CD14-positive monocyte (primary cell): ENCODE data around the gene TNFRSF8. TPM values are rescaled to one million over a fixed set of nuclear protein-coding genes. Genes with fewer than 3 reads are reported as not detected.
"Not testable (repeated sequence)": the region's sequence is repeated elsewhere in the genome, so short reads cannot be mapped to it uniquely, and the experiment has no call there.

Experiments
- DNase-seq, 3 donors: peaks; one replicate each; pipeline ENCODE4 v3.0.0-alpha.2; 2011 to 2022
- H2AFZ ChIP-seq: 2 replicates; pipeline ENCODE4 v1.6.0; 2012; ENCODE audit warnings: mild to moderate bottlenecking, low read depth, low read length, inconsistent platforms; ENCODE audit not compliant: insufficient read depth, poor library complexity, severe bottlenecking
- H3K27ac ChIP-seq, 2 donors: 1 replicate in 1 of 2; 2 replicates in 1 of 2; pipeline ENCODE4 v1.5.1; 2012 to 2013; ENCODE audit warnings: low read length in 2 of 2, control low read depth in 1 of 2, inconsistent platforms in 1 of 2, low read depth in 1 of 2, mild to moderate bottlenecking in 1 of 2
- H3K27me3 ChIP-seq, 2 donors: one replicate each; pipeline versions ENCODE4 v1.6.0 to v1.6.1; 2011 to 2013; ENCODE audit warnings: low read length in 2 of 2; ENCODE audit not compliant: control insufficient read depth in 2 of 2, insufficient read depth in 2 of 2
- H3K36me3 ChIP-seq, 2 donors: replicated peaks in 1 of 2; 1 replicate in 1 of 2; 2 replicates in 1 of 2; pipeline versions ENCODE4 v1.5.1 to v1.6.1; 2012 to 2013; ENCODE audit warnings: low read length in 2 of 2, control low read depth in 1 of 2, inconsistent platforms in 1 of 2, mild to moderate bottlenecking in 1 of 2; ENCODE audit not compliant: insufficient read depth in 2 of 2, control insufficient read depth in 1 of 2
- H3K4me1 ChIP-seq, 2 donors: 1 replicate in 1 of 2; 2 replicates in 1 of 2; pipeline versions ENCODE4 v1.5.1 to v1.6.1; 2012 to 2013; ENCODE audit warnings: low read length in 2 of 2, control low read depth in 1 of 2, inconsistent platforms in 1 of 2, mild to moderate bottlenecking in 1 of 2, moderate library complexity in 1 of 2; ENCODE audit not compliant: insufficient read depth in 2 of 2, control insufficient read depth in 1 of 2
- H3K4me2 ChIP-seq: replicated peaks from 2 replicates; pipeline ENCODE3; 2012; ENCODE audit warnings: low read length, moderate library complexity, mild to moderate bottlenecking; ENCODE audit not compliant: poor library complexity, severe bottlenecking; ENCODE audit errors: extremely low read depth
- H3K4me3 ChIP-seq, 3 experiments: fragments of 200-600 bp in 1 of 3; sonication (generic) in 1 of 3; replicated peaks in 1 of 3; 1 replicate in 2 of 3; 2 replicates in 1 of 3; pipeline ENCODE4 v1.5.1; 2011 to 2013; ENCODE audit warnings: low read length in 3 of 3, mild to moderate bottlenecking in 3 of 3, control low read depth in 2 of 3, low read depth in 2 of 3, inconsistent platforms in 1 of 3, moderate library complexity in 1 of 3
- H3K79me2 ChIP-seq: 2 replicates; pipeline ENCODE4 v1.6.0; 2012; ENCODE audit warnings: mild to moderate bottlenecking, control low read depth, inconsistent platforms, low read length, moderate library complexity; ENCODE audit not compliant: insufficient read depth
- H3K9ac ChIP-seq: 2 replicates; pipeline ENCODE4 v1.6.0; 2017; ENCODE audit warnings: low read length, mild to moderate bottlenecking; ENCODE audit not compliant: insufficient read depth, poor library complexity, severe bottlenecking
- H3K9me3 ChIP-seq, 2 donors: replicated peaks in 1 of 2; 1 replicate in 1 of 2; 2 replicates in 1 of 2; pipeline versions ENCODE4 v1.5.1 to v1.6.1; 2012 to 2013; ENCODE audit warnings: low read length in 2 of 2, control low read depth in 1 of 2; ENCODE audit not compliant: control insufficient read depth in 1 of 2, insufficient read depth in 1 of 2
- H4K20me1 ChIP-seq: 2 replicates; pipeline ENCODE4 v1.6.0; 2012; ENCODE audit warnings: mild to moderate bottlenecking, low read length, control low read depth, moderate library complexity; ENCODE audit not compliant: insufficient read depth
- H3K27ac Mint-ChIP-seq, 7 donors: one replicate each; pipeline ENCODE4 v1.8.0; 2020; ENCODE audit warnings: mild to moderate bottlenecking in 7 of 7, mixed read lengths in 7 of 7, moderate library complexity in 6 of 7, inconsistent platforms in 2 of 7
- H3K27me3 Mint-ChIP-seq, 3 donors: one replicate each; pipeline ENCODE4 v1.8.0; 2021 to 2022; ENCODE audit warnings: low read depth in 3 of 3, mild to moderate bottlenecking in 3 of 3, mixed read lengths in 3 of 3, moderate library complexity in 3 of 3, inconsistent platforms in 1 of 3
- H3K36me3 Mint-ChIP-seq, 2 donors: one replicate each; pipeline ENCODE4 v1.8.0; 2020; ENCODE audit warnings: mixed read lengths in 2 of 2, inconsistent platforms in 1 of 2, mild to moderate bottlenecking in 1 of 2
- H3K4me1 Mint-ChIP-seq: one replicate; pipeline ENCODE4 v1.8.0; 2020; ENCODE audit warnings: mild to moderate bottlenecking, mixed read lengths
- H3K4me3 Mint-ChIP-seq, 2 donors: one replicate each; pipeline ENCODE4 v1.8.0; 2020; ENCODE audit warnings: mild to moderate bottlenecking in 2 of 2, mixed read lengths in 2 of 2, moderate library complexity in 1 of 2
- H3K9me3 Mint-ChIP-seq, 7 donors: one replicate each; pipeline ENCODE4 v1.8.0; 2020 to 2022; ENCODE audit warnings: mixed read lengths in 7 of 7, mild to moderate bottlenecking in 6 of 7, moderate library complexity in 6 of 7, inconsistent platforms in 2 of 7
- WGBS: methylation state at CpG from one replicate; pipeline ENCODE4 v1.1.5; 2013; ENCODE audit warnings: missing lambda C conversion rate; ENCODE audit not compliant: insufficient coverage; 5-methylcytosine and 5-hydroxymethylcytosine counted together
- intact Hi-C, 2 donors: fragments of 100-400 bp; cut with micrococcal nuclease; formaldehyde crosslinking; loops; one replicate each; pipeline versions ENCODE4 v1.15.0 to v1.15.1; 2023
- polyA plus RNA-seq, 3 donors: library from polyadenylated mRNA; depleted of rRNA in 1 of 3; unstranded in 2 of 3; stranded (reverse) in 1 of 3; fragments of 300-500 nt in 2 of 3; fragments of >200 nt in 1 of 3; fragmentation: Illumina TruSeq in 2 of 3; gene quantifications; 1 replicate in 2 of 3; 2 replicates in 1 of 3; pipeline ENCODE4 v1.2.3, GENCODE V29; 2012 to 2021
- TF ChIP-seq, protein P1 (sequence below): fragments of 200-600 bp; IDR thresholded peaks from one replicate; pipeline ENCODE4 v1.8.0; 2022; ENCODE audit warnings: antibody characterized with exemption, mild to moderate bottlenecking

TNFRSF8 gene
- polyA plus RNA-seq, 3 donors = 10.9 to 11.9 (median 11.8) TPM

GRCh38 chr1:12100071-12100470, 37.0 kb downstream of the TNFRSF8 start:
- Histone ChIP-seq H3K4me1 (no peaks in the 10 kb centered on the region), H3K79me2 (no peaks in the 10 kb centered on the region), H3K27me3 (no peaks in the 10 kb centered on the region), H3K36me3 (no peaks in the 10 kb centered on the region), H4K20me1 (no peaks in the 10 kb centered on the region), H3K27ac (no peak overlapping the region), H2AFZ (no peak overlapping the region), H3K4me2 (no peak overlapping the region), H3K4me3 (no peak overlapping the region), H3K9ac (no peak overlapping the region), H3K9me3 (no peaks in the 10 kb centered on the region)
- TF ChIP-seq, protein P1, sequence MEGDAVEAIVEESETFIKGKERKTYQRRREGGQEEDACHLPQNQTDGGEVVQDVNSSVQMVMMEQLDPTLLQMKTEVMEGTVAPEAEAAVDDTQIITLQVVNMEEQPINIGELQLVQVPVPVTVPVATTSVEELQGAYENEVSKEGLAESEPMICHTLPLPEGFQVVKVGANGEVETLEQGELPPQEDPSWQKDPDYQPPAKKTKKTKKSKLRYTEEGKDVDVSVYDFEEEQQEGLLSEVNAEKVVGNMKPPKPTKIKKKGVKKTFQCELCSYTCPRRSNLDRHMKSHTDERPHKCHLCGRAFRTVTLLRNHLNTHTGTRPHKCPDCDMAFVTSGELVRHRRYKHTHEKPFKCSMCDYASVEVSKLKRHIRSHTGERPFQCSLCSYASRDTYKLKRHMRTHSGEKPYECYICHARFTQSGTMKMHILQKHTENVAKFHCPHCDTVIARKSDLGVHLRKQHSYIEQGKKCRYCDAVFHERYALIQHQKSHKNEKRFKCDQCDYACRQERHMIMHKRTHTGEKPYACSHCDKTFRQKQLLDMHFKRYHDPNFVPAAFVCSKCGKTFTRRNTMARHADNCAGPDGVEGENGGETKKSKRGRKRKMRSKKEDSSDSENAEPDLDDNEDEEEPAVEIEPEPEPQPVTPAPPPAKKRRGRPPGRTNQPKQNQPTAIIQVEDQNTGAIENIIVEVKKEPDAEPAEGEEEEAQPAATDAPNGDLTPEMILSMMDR = no peak
- DNase-seq = no peak
- WGBS = no CpG with 5 or more reads among the region's 6 CpGs
- peaks cover 0 to 6% (median 4%) of the 10 kb centered on the region in 7 donors for H3K9me3 Mint-ChIP-seq
- H3K4me1 Mint-ChIP-seq = no peaks in the 10 kb centered on the region
- H3K27me3 Mint-ChIP-seq = peaks cover 0 to 3% (median 1%) of the 10 kb centered on the region in 3 donors
- H3K27ac Mint-ChIP-seq = no peak overlapping the region
- intact Hi-C loops = no loop called here
- H3K4me3 Mint-ChIP-seq = no peak overlapping the region
- H3K36me3 Mint-ChIP-seq = no peaks in the 10 kb centered on the region

- H3K4me1 Mint-ChIP-seq, H4K20me1 ChIP-seq, H3K36me3 ChIP-seq, H3K9ac ChIP-seq, H3K4me2 ChIP-seq, DNase-seq, H2AFZ ChIP-seq, H3K27me3 ChIP-seq, H3K4me3 Mint-ChIP-seq, H3K36me3 Mint-ChIP-seq, H3K9me3 ChIP-seq, H3K4me3 ChIP-seq, intact Hi-C loops, H3K9me3 Mint-ChIP-seq, H3K27me3 Mint-ChIP-seq, H3K79me2 ChIP-seq, H3K27ac Mint-ChIP-seq, H3K4me1 ChIP-seq, H3K27ac ChIP-seq: not testable (repeated sequence)
- 100% methylated on average over 1 of the region's 3 CpGs for WGBS
These were observed 38.0 kb downstream of the TNFRSF8 start for GRCh38 chr1:12101120-12101519.
